HEK293 (cell line): ENCODE results near the gene SPON1.

Experiments
- CTCF ChIA-PET: fragments of 350-600 bp; formaldehyde crosslinking; extraction: SDS; loops from one replicate; lab custom pipeline; 2021; ENCODE audit warnings: antibody characterized with exemption; lab: Yijun Ruan, JAX
- POLR2A ChIA-PET: fragments of 300-600 bp; formaldehyde crosslinking; extraction: SDS; loops from one replicate; lab custom pipeline; 2020; ENCODE audit warnings: antibody characterized with exemption, inconsistent platforms; lab: Yijun Ruan, JAX
- H3K27ac ChIP-seq: fragments of 200-500 bp; sonication (Bioruptor generic); 2 replicates; pipeline ENCODE4 v1.5.1; 2014; ENCODE audit warnings: low read depth, low read length, control low read depth, inconsistent platforms; ENCODE audit errors: extremely low read depth
- H3K36me3 ChIP-seq, 2 experiments: fragments of 200-500 bp in 1 of 2; sonication (Bioruptor generic) in 1 of 2; 1 replicate in 1 of 2; 2 replicates in 1 of 2; pipeline ENCODE4 v1.5.1; 2014 to 2017; ENCODE audit warnings: inconsistent platforms in 2 of 2, low read length in 2 of 2; ENCODE audit not compliant: control insufficient read depth in 2 of 2, insufficient read depth in 1 of 2
- H3K4me1 ChIP-seq: fragments of 200-500 bp; sonication (Bioruptor generic); 2 replicates; pipeline ENCODE4 v1.5.1; 2014; ENCODE audit warnings: mild to moderate bottlenecking, low read length, inconsistent platforms; ENCODE audit not compliant: control insufficient read depth, insufficient read depth
- H3K4me3 ChIP-seq: 2 replicates; pipeline ENCODE4 v1.5.1; 2011; ENCODE audit warnings: low read depth, mild to moderate bottlenecking, control low read depth, low read length, moderate library complexity
- H3K9me3 ChIP-seq: fragments of 200-500 bp; sonication (Bioruptor generic); 2 replicates; pipeline ENCODE4 v1.5.1; 2014; ENCODE audit warnings: low read depth, low read length, inconsistent platforms; ENCODE audit not compliant: control insufficient read depth, insufficient read depth
- GLIS1 ChIP-seq: fragments of 450-650 bp; formaldehyde crosslinking; IDR thresholded peaks from 2 replicates; pipeline ENCODE4 v1.5.1; 2016; ENCODE audit warnings: missing biosample characterization, missing genetic modification characterization
- HOXA7 ChIP-seq: sonication (generic); formaldehyde crosslinking; IDR thresholded peaks from 2 replicates; pipeline ENCODE4 v1.8.1; 2022; ENCODE audit warnings: missing genetic modification reagents, borderline replicate concordance
- KLF1 ChIP-seq: fragments of 450-650 bp; formaldehyde crosslinking; IDR thresholded peaks from 2 replicates; pipeline ENCODE4 v1.5.1; 2016; ENCODE audit warnings: missing biosample characterization, missing genetic modification characterization
- KLF9 ChIP-seq: fragments of 450-650 bp; formaldehyde crosslinking; IDR thresholded peaks from 2 replicates; pipeline ENCODE4 v1.5.1; 2016; ENCODE audit warnings: missing biosample characterization, missing genetic modification characterization, low read depth
- PBX3 ChIP-seq: sonication (generic); formaldehyde crosslinking; IDR thresholded peaks from 2 replicates; pipeline ENCODE4 v1.8.1; 2022; ENCODE audit warnings: mild to moderate bottlenecking, moderate library complexity, missing genetic modification reagents
- RBAK ChIP-seq: fragments of 450-650 bp; formaldehyde crosslinking; IDR thresholded peaks from 2 replicates; pipeline ENCODE4 v1.5.1; 2016; ENCODE audit warnings: missing biosample characterization, missing genetic modification characterization
- REST ChIP-seq: fragments of 450-650 bp; formaldehyde crosslinking; IDR thresholded peaks from 2 replicates; pipeline ENCODE4 v1.5.1; 2016; ENCODE audit warnings: missing biosample characterization, missing genetic modification characterization
- SCRT1 ChIP-seq: fragments of 450-650 bp; formaldehyde crosslinking; IDR thresholded peaks from 2 replicates; pipeline ENCODE4 v1.5.1; 2016; ENCODE audit warnings: missing biosample characterization, missing genetic modification characterization, borderline replicate concordance
- SP3 ChIP-seq: fragments of 450-650 bp; formaldehyde crosslinking; IDR thresholded peaks from 2 replicates; pipeline ENCODE4 v1.5.1; 2016; ENCODE audit warnings: missing biosample characterization, missing genetic modification characterization
- TCF7L2 ChIP-seq: IDR thresholded peaks from 2 replicates; pipeline ENCODE4 v1.6.1; 2011; ENCODE audit warnings: low read depth, mild to moderate bottlenecking, inconsistent platforms, low read length, moderate library complexity, borderline replicate concordance
- TRIM28 ChIP-seq: IDR thresholded peaks from 2 replicates; pipeline ENCODE4 v1.6.1; 2011; ENCODE audit warnings: low read length, control low read depth, borderline replicate concordance
- ZBTB49 ChIP-seq: fragments of 450-650 bp; formaldehyde crosslinking; IDR thresholded peaks from 2 replicates; pipeline ENCODE4 v1.5.1; 2016; ENCODE audit warnings: missing biosample characterization, missing genetic modification characterization, low read depth
- ZNF10 ChIP-seq: fragments of 450-650 bp; formaldehyde crosslinking; IDR thresholded peaks from 2 replicates; pipeline ENCODE4 v1.5.1; 2017; ENCODE audit warnings: missing biosample characterization, missing genetic modification characterization
- ZNF114 ChIP-seq: fragments of 450-650 bp; formaldehyde crosslinking; IDR thresholded peaks from 2 replicates; pipeline ENCODE4 v1.5.0; 2017; ENCODE audit warnings: missing biosample characterization, missing genetic modification characterization
- ZNF202 ChIP-seq: fragments of 450-650 bp; formaldehyde crosslinking; IDR thresholded peaks from 2 replicates; pipeline ENCODE4 v1.5.1; 2016; ENCODE audit warnings: missing biosample characterization, missing genetic modification characterization, borderline replicate concordance
- ZNF221 ChIP-seq: fragments of 450-650 bp; formaldehyde crosslinking; IDR thresholded peaks from 2 replicates; pipeline ENCODE4 v1.5.1; 2017; ENCODE audit warnings: missing biosample characterization, missing genetic modification characterization, borderline replicate concordance
- ZNF248 ChIP-seq: fragments of 450-650 bp; formaldehyde crosslinking; IDR thresholded peaks from 2 replicates; pipeline ENCODE4 v1.5.1; 2017; ENCODE audit warnings: missing biosample characterization, missing genetic modification characterization
- ZNF416 ChIP-seq: fragments of 450-650 bp; formaldehyde crosslinking; IDR thresholded peaks from 2 replicates; pipeline ENCODE4 v1.5.1; 2016; ENCODE audit warnings: missing biosample characterization, missing genetic modification characterization
- ZNF580 ChIP-seq: fragments of 450-650 bp; formaldehyde crosslinking; IDR thresholded peaks from 2 replicates; pipeline ENCODE4 v1.5.1; 2016; ENCODE audit warnings: missing biosample characterization, missing genetic modification characterization
- ZNF621 ChIP-seq: fragments of 450-650 bp; formaldehyde crosslinking; IDR thresholded peaks from 2 replicates; pipeline ENCODE4 v1.5.1; 2017; ENCODE audit warnings: missing biosample characterization, missing genetic modification characterization
- ZNF664 ChIP-seq: fragments of 450-650 bp; formaldehyde crosslinking; IDR thresholded peaks from 2 replicates; pipeline ENCODE4 v1.5.1; 2016; ENCODE audit warnings: missing biosample characterization, missing genetic modification characterization

Gene SPON1

GRCh38 chr11:13952668-13953067 is 9.9 kb upstream of the SPON1 start:
- Histone ChIP-seq H3K27ac (no peak overlapping the region), H3K36me3 (no peaks in the 10 kb centered on the region), H3K9me3 (no peaks in the 10 kb centered on the region), H3K4me3 (no peak overlapping the region), H3K4me1 (no peaks in the 10 kb centered on the region)
- CTCF ChIA-PET: interaction anchor here (0.7 to 2.2 kb wide), 5 partner anchors 12 to 196 kb away, joined by 3 to 18 read pairs (median 4); no protein-coding TSS in a partner anchor
- TF ChIP-seq ZNF416 (no peak), ZNF10 (tag by site-specific recombination) (no peak), ZNF248 (no peak), GLIS1 (tag by site-specific recombination) (no peak), KLF9 (no peak), ZNF202 (tag by site-specific recombination) (no peak), KLF1 (tag by site-specific recombination) (no peak), ZNF621 (tag by site-specific recombination) (no peak), SCRT1 (tag by site-specific recombination) (no peak), ZNF664 (no peak), ZBTB49 (tag by site-specific recombination) (no peak), PBX3 (CRISPR knock-in tag) (no peak), TRIM28 (no peak), SP3 (tag by site-specific recombination) (no peak), RBAK (no peak), REST (tag by site-specific recombination) (no peak), ZNF114 (tag by site-specific recombination) (no peak), TCF7L2 (no peak)
- POLR2A ChIA-PET: no interaction called here

- Histone ChIP-seq H3K4me1 (no peaks in the 10 kb centered on the region), H3K9me3 (no peaks in the 10 kb centered on the region), H3K36me3 (no peaks in the 10 kb centered on the region), H3K4me3 (no peak overlapping the region), H3K27ac (no peak overlapping the region)
- CTCF ChIA-PET: interaction anchor here (0.8 to 4.6 kb wide), 11 partner anchors 9 to 500 kb away, joined by 3 to 68 read pairs (median 7); no protein-coding TSS in a partner anchor
- no peak for TF ChIP-seq ZNF580
- no peak for TF ChIP-seq HOXA7 (CRISPR knock-in tag)
- TF ChIP-seq ZNF221 (tag by site-specific recombination): no peak
- POLR2A ChIA-PET: no interaction called here
Measured at GRCh38 chr11:13954591-13954990, 7.9 kb upstream of the SPON1 start.
